Measurements from ENCODE around the gene ASXL3.

ASXL3 gene

GRCh38 chr18:33708876-33709275, 130.9 kb downstream of the ASXL3 start:
- no peak for DNase-seq (ENCODE audit: low read depth)
- H3K4me3 ChIP-seq (ENCODE audit: low read depth, low read length): no peak overlapping the region
- TF ChIP-seq CTCF (IDR thresholded peaks at IDR 0.05; ENCODE audit: low read depth, low read length, missing control alignments): no peak

GRCh38 chr18:33710269-33710668, 132.2 kb downstream of the ASXL3 start:
- no peak for TF ChIP-seq CTCF (IDR thresholded peaks at IDR 0.05; ENCODE audit: low read depth, low read length, missing control alignments)
- no peak for DNase-seq (ENCODE audit: low read depth)
- no peak overlapping the region for H3K4me3 ChIP-seq (ENCODE audit: low read depth, low read length)

- H3K4me3 ChIP-seq (ENCODE audit: low read depth, low read length): no peak overlapping the region
- TF ChIP-seq CTCF (IDR thresholded peaks at IDR 0.05; ENCODE audit: low read depth, low read length, missing control alignments): no peak
- DNase-seq (ENCODE audit: low read depth): no peak
These were observed 133.5 kb downstream of the ASXL3 start for GRCh38 chr18:33711514-33711913.

GRCh38 chr18:33712719-33713118, 134.7 kb downstream of the ASXL3 start:
- no peak for TF ChIP-seq CTCF (IDR thresholded peaks at IDR 0.05; ENCODE audit: low read depth, low read length, missing control alignments)
- H3K4me3 ChIP-seq (ENCODE audit: low read depth, low read length): no peak overlapping the region
- DNase-seq (ENCODE audit: low read depth): no peak

GRCh38 chr18:33716061-33716683, 138.2 kb downstream of the ASXL3 start:
- no peak overlapping the region for H3K4me3 ChIP-seq (ENCODE audit: low read depth, low read length)
- no peak for TF ChIP-seq CTCF (IDR thresholded peaks at IDR 0.05; ENCODE audit: low read depth, low read length, missing control alignments)
- DNase-seq (ENCODE audit: low read depth): no peak

GRCh38 chr18:33717339-33717738, 139.3 kb downstream of the ASXL3 start:
- H3K4me3 ChIP-seq (ENCODE audit: low read depth, low read length): no peak overlapping the region
- DNase-seq (ENCODE audit: low read depth): no peak
- no peak for TF ChIP-seq CTCF (IDR thresholded peaks at IDR 0.05; ENCODE audit: low read depth, low read length, missing control alignments)

- no peak overlapping the region for H3K4me3 ChIP-seq (ENCODE audit: low read depth, low read length)
- DNase-seq (ENCODE audit: low read depth): no peak
- TF ChIP-seq CTCF (IDR thresholded peaks at IDR 0.05; ENCODE audit: low read depth, low read length, missing control alignments): no peak
These were observed 142.1 kb downstream of the ASXL3 start for GRCh38 chr18:33720133-33720532.

All from GM12864 (cell line).